HepG2 (cell line): ENCODE measurements around the gene RGS19. TPM values are rescaled to one million over a fixed set of nuclear protein-coding genes. Genes with fewer than 3 reads are reported as not detected.

Source experiments
- CCDC6 ChIP-seq: sonication (generic); formaldehyde crosslinking; IDR thresholded peaks from 2 replicates; pipeline ENCODE4 v1.8.1; 2022; ENCODE audit warnings: mild to moderate bottlenecking, missing genetic modification reagents, moderate library complexity
- ERF ChIP-seq: IDR thresholded peaks from 2 replicates; pipeline ENCODE4 v1.6.1; 2018; ENCODE audit warnings: missing biosample characterization, missing genetic modification reagents
- HDAC1 ChIP-seq: sonication (generic); formaldehyde crosslinking; IDR thresholded peaks from 2 replicates; pipeline ENCODE4 v1.5.1; 2020; ENCODE audit warnings: mild to moderate bottlenecking, missing genetic modification reagents
- KMT2A ChIP-seq: sonication (generic); formaldehyde crosslinking; IDR thresholded peaks from 2 replicates; pipeline ENCODE4 v1.4.0; 2020; ENCODE audit warnings: missing genetic modification reagents
- MAFF ChIP-seq: IDR thresholded peaks from 2 replicates; pipeline ENCODE4 v1.6.1; 2011; ENCODE audit warnings: low read depth, low read length, improper control_type of control experiment
- MTA1 ChIP-seq: sonication (generic); formaldehyde crosslinking; IDR thresholded peaks from 2 replicates; pipeline ENCODE4 v1.4.0; 2020; ENCODE audit warnings: missing genetic modification reagents, mild to moderate bottlenecking, borderline replicate concordance
- NBN ChIP-seq: fragments of 450-650 bp; conservative IDR thresholded peaks from 2 replicates; pipeline ENCODE4 v1.6.1; 2017
- SAFB2 ChIP-seq: sonication (generic); formaldehyde crosslinking; IDR thresholded peaks from 2 replicates; pipeline ENCODE4 v1.5.1; 2020; ENCODE audit warnings: missing genetic modification reagents, low read depth, mild to moderate bottlenecking, borderline replicate concordance
- SIX1 ChIP-seq: sonication (generic); formaldehyde crosslinking; IDR thresholded peaks from 2 replicates; pipeline ENCODE4 v1.4.0; 2020; ENCODE audit warnings: missing genetic modification reagents, borderline replicate concordance
- SOX13 ChIP-seq, 3 experiments: fragments of 450-650 bp in 1 of 3; sonication (generic) in 1 of 3; formaldehyde crosslinking in 1 of 3; IDR thresholded peaks in 2 of 3; conservative IDR thresholded peaks in 1 of 3; 2 replicates each; pipeline versions ENCODE4 v1.5.0 to v1.6.1; 2016 to 2020; ENCODE audit warnings: antibody characterized with exemption in 1 of 3, mild to moderate bottlenecking in 1 of 3, missing compliant biosample characterization in 1 of 3, missing genetic modification reagents in 1 of 3, moderate library complexity in 1 of 3
- SRF ChIP-seq: IDR thresholded peaks from 2 replicates; pipeline ENCODE4 v1.6.1; 2011; ENCODE audit warnings: mild to moderate bottlenecking, low read depth, low read length, moderate library complexity
- TAF1 ChIP-seq: sonication (generic); formaldehyde crosslinking; IDR thresholded peaks from 2 replicates; pipeline ENCODE4 v1.4.0; 2020; ENCODE audit warnings: missing genetic modification reagents
- ZNF180 ChIP-seq: sonication (generic); formaldehyde crosslinking; IDR thresholded peaks from 2 replicates; pipeline ENCODE4 v1.4.0; 2020; ENCODE audit warnings: low read depth, missing genetic modification reagents, borderline replicate concordance
- ZNF253 ChIP-seq: sonication (generic); formaldehyde crosslinking; IDR thresholded peaks from 2 replicates; pipeline ENCODE4 v1.8.0; 2022; ENCODE audit warnings: mild to moderate bottlenecking, missing genetic modification reagents, borderline replicate concordance
- ZNF407 ChIP-seq: sonication (generic); formaldehyde crosslinking; IDR thresholded peaks from one replicate; pipeline ENCODE4 v1.5.1; 2020; ENCODE audit warnings: mild to moderate bottlenecking, missing genetic modification reagents; ENCODE audit errors: not compliant biosample characterization
- ZNF512 ChIP-seq: sonication (generic); formaldehyde crosslinking; IDR thresholded peaks from 2 replicates; pipeline ENCODE4 v1.4.0; 2020; ENCODE audit warnings: mild to moderate bottlenecking, missing genetic modification reagents
- ZNF768 ChIP-seq: sonication (generic); formaldehyde crosslinking; IDR thresholded peaks from 2 replicates; pipeline ENCODE4 v1.4.0; 2020; ENCODE audit warnings: missing genetic modification reagents
- polyA plus RNA-seq, 8 experiments: library from polyadenylated mRNA; depleted of rRNA in 3 of 8; stranded (reverse) in 7 of 8; unstranded in 1 of 8; fragments of >200 nt; fragmentation: Illumina TruSeq in 4 of 8; extraction: Trizol in 4 of 8; gene quantifications; 2 replicates each; pipeline versions ENCODE4 v1.2.1 to v1.2.3, GENCODE V29; 2011 to 2016; ENCODE audit warnings: low read depth in 4 of 8, missing spikeins in 1 of 8, mixed read lengths in 1 of 8; ENCODE audit not compliant: insufficient read depth in 1 of 8
- total RNA-seq, 5 experiments: library from RNA; depleted of rRNA; stranded (reverse); fragments of >200 nt; fragmentation: Illumina TruSeq; extraction: Trizol; gene quantifications; 2 replicates each; pipeline ENCODE4 v1.2.3, GENCODE V29; 2016; ENCODE audit warnings: low read depth in 1 of 5

The RGS19 gene
- total and polyA plus RNA-seq, 2 of the 13 experiments (the other 11 are each of a cell fraction or from before 2014, with no cell fraction given), result 10.7 to 11.9 TPM

DNA sequence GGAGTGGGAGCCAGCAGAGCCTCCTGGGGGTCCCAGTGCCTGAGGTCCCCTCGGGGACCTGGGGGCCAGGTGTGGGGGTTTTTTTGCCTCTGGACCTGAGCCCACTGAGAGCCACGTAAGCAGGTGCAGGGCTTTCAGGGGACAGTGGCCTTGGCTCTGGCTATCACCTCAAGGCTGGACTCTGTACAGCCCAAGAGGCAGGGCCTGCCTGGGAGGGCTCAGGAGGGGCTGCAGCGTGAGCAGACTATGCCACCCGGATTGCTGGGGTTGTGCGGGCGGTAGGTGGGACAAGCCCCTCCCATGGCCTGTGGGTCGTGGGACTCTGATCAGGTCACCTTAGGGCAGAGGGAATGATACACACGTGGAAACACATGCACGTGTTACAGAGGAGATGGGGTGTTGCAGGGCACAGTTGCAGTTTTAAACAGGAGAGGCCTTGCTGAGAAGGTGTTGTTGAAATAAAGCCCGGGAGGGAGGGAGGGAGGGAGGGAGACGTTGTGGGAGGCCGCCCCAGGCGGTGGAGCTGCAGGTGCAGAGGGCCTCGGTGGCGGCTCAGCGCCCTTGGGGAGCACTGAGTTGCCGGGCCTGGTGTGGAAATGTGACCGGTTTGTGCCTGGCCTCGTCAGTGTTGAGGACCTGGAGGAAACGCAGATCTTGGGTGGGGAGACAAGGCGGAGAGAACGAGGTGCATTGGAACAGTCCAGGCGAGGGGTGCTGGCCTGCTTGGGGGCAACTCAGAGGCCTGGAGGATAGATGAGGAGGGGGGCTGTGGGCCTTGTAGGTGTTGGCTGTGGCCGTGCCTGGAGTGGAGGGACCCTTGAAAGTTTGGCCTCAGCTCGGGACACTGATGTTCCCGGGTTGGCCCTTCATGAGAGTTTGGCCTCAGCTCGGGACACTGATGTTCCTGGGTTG is 14.0 kb downstream of the RGS19 start (continued):
- TF ChIP-seq MAFF (no peak), ERF (CRISPR knock-in tag) (no peak; the same call in 1 of the 2 replicates), SAFB2 (CRISPR knock-in tag) (no peak), ZNF180 (CRISPR knock-in tag) (no peak), NBN (no peak), ZNF407 (CRISPR knock-in tag) (peak; percentile 86), CCDC6 (CRISPR knock-in tag) (no peak), TAF1 (CRISPR knock-in tag) (peak; percentile 31; the same call in 1 of the 2 replicates), SIX1 (CRISPR knock-in tag) (no peak; the same call in 1 of the 2 replicates), HDAC1 (CRISPR knock-in tag) (peak; percentile 57; the same call in 1 of the 2 replicates), SRF (no peak), MTA1 (CRISPR knock-in tag) (peak; percentile 91), ZNF768 (CRISPR knock-in tag) (peak; percentile 34; the same call in 1 of the 2 replicates), KMT2A (no peak; the same call in 1 of the 2 replicates), SOX13 (IDR thresholded peaks at IDR 0.05) (no peak), SOX13 (CRISPR knock-in tag; conservative IDR thresholded peaks at IDR 0.05 in 1 of 2, IDR thresholded peaks at IDR 0.05 in 1 of 2) (peak in 1 of 2 experiments; percentile 10; a peak in 2 of 4 replicates), ZNF512 (CRISPR knock-in tag) (0 out of 2 replicates have a peak, but pooled peaks have one; percentile 23), ZNF253 (CRISPR knock-in tag) (0 out of 2 replicates have a peak, but pooled peaks have one; percentile 36)
